ENCODE data around the gene BRPF3.
"Not testable (repeated sequence)": the region's sequence is repeated elsewhere in the genome, so short reads cannot be mapped to it uniquely, and the experiment has no call there.

DNA sequence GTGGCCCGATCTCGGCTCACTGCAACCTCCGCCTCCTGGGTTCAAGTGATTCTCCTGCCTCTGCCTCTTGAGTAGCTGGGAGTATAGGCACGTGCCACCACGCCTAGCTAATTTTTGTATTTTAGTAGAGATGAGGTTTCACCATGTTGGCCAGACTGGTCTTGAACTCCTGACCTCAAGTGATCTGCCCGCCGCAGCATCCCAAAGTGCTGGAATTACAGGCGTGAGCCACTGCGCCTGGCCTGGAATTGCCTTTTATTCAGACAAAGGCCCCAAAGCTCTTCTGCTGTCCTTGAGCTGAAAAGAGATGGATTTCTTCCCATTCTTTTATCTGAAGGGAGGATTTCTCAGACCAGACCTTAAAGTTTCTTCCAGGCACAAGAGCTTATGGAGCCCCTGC lies 22.0 kb downstream of the BRPF3 start:
- TF ChIP-seq, protein P1, sequence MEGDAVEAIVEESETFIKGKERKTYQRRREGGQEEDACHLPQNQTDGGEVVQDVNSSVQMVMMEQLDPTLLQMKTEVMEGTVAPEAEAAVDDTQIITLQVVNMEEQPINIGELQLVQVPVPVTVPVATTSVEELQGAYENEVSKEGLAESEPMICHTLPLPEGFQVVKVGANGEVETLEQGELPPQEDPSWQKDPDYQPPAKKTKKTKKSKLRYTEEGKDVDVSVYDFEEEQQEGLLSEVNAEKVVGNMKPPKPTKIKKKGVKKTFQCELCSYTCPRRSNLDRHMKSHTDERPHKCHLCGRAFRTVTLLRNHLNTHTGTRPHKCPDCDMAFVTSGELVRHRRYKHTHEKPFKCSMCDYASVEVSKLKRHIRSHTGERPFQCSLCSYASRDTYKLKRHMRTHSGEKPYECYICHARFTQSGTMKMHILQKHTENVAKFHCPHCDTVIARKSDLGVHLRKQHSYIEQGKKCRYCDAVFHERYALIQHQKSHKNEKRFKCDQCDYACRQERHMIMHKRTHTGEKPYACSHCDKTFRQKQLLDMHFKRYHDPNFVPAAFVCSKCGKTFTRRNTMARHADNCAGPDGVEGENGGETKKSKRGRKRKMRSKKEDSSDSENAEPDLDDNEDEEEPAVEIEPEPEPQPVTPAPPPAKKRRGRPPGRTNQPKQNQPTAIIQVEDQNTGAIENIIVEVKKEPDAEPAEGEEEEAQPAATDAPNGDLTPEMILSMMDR (conservative IDR thresholded peaks at IDR 0.05), result not testable (repeated sequence)
- TF ChIP-seq ZFX (IDR thresholded peaks at IDR 0.05), result not testable (repeated sequence)
